ENCODE results near the gene AHSP.
"Not testable (repeated sequence)": the region's sequence is repeated elsewhere in the genome, so short reads cannot be mapped to it uniquely, and the experiment has no call there.

The AHSP gene

DNA sequence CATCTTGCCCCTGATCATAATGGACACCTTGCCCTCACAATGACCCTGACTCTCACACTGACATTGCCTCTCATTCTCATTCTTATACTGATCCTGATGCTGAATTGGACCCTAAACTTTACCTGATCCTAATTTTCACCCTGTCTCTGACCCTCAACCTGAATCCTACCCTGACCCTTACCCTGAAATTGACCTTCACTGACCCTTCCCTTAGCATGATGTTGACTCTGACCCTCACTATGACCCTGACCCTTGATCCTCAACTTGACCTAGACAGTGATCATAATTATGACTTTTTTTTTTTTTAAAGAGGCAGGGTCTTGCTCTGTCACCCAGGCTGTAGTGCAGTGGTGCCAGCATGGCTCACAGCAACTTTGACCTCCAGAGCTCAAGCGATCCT is 3.4 kb downstream of the AHSP start:
- no peak for DNase-seq (ENCODE audit: low read depth)

DNA sequence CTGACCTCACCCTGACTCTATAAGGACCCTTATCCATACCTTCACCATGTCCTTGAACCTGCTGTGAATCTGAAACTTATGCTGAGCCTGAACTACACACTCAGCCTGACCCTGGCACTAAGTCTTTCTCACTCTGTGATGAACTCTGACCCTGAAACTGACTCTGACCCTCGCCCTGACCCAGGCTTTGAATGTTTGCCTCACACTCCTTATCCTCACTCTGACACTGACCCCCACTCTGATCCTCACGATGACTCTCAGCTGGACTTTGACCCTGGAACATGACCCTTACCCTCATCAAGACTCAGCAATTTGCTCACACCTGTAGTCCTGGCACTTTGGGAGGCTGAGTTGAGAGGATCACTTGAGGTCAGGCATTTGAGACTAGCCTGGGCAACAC is 4.4 kb downstream of the AHSP start:
- no peak for DNase-seq (ENCODE audit: low read depth)

DNA sequence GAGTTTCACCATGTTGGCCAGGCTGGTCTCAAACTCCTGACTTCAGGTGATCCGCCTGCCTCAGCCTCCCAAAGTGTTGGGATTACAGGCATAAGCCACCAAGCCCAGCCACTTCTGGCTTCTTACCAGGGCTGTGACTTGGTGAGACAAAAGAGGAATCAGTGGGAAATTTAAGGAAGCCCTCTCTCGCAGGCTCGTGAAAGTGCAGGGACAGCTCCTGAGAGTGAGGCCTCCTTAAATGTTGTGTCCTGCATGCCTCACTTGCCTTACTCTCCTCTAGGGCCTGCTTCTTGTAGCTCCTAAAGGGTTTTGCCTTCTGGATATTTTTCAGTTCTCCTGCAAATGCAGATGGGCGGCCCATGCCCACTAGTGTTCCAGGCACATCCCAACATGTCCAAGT is 5.2 kb downstream of the AHSP start:
- DNase-seq (ENCODE audit: low read depth): no peak

DNA sequence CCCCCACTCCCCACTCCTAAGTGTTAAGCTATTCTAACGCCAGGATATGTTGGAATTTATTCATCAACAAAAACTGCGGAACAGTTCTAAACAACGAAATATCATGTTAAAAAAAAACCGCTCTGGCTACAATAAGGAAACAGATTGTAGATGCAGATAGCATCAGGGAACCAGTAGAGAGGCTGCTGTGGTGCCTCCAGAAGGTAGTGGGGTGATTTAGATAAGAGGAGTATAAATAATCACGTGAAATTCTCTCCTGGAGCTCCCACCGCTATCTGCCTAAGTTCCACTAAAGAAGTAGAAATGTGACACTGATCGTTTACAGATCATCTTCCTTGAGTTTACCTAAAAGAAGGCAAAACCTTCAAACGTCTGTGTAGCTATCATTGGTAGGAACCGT is 8.0 kb downstream of the AHSP start:
- DNase-seq (ENCODE audit: low read depth): no peak

DNA sequence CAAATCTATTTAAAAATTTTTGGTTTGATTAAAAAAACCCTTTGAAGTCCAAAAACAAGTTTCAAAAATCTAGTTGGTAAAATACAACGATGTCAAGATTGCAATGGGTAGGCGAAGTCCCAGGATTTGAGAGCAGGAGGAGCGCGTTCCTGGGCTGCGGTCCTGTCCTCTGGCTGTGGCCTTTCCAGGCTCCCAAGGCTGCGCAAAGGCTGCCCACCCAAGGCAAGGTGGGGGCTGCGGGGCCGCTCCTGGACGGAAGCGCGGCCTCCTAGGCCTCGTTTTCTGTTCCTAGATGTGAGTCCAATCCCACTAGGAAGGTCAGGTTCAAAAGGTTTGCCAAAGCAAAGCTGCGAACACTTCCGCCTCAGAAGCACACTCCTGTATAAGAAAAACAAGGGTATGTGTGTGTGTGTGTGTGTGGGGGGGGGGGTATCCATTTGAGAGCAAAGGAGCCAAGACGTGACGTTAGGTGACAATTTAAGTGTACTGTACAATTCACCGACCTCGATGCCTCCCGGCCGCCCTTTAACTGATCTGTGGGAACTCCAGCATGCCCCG is 9.2 kb downstream of the AHSP start:
- no peak for DNase-seq (ENCODE audit: low read depth)

DNA sequence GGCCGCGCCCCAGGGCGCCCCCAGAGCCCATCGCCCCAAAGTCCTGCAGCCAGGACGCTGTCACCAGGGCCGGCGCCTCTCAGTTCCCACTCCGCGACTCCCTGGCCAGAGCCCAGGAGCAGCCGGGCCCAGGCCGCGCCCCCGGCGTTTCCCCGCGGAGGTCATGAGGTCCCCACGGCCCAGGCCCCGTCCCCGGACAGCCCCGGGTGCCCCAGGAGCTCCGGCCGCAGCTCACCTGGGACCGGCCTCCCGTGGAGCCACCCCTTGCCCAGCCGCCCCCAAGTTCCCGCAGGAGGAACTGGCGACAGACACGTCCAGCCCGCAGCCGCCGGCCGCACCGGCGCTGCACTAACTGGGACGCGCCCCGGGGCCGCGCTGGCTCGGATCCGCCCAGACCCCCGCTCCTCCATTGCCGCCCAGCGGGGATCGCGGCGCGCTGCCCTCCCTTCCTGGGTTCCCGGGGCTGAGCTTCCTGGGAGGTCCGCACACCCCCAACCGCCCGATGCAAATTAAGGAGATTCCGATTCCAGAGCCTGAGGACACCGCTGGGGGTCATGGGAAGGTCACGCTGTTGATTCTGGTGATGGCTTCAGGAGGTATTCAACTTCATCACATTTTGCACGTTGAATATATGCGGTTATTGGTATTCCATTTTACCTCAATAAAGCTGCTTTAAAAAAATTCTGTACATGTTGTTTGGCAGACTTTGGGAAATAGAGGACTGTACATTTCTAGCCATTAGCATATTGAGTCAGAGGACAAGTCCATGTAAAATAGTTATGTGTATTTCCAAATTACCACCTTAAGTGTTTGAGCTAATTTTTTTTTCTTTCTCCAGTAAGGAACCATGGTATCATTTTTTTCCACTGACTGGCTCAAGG is 9.9 kb downstream of the AHSP start:
- DNase-seq (ENCODE audit: low read depth): no peak

DNA sequence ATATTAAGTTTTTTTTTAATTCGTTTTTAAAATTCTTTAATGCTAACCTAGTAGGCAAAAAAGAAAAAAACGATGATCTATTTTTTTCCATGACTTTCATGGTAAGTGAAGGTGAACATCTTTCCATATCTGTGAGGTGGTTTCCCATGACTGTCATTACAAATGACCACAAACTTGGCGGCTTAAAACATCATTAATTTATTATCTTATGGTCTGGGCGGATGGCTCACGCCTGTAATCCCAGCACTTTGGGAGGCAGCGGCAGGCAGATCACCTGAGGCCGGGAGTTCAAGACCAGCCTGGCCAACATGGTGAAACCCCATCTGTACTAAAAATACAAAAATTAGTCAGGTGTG is 10.5 kb downstream of the AHSP start:
- DNase-seq (ENCODE audit: low read depth): not testable (repeated sequence)

DNA sequence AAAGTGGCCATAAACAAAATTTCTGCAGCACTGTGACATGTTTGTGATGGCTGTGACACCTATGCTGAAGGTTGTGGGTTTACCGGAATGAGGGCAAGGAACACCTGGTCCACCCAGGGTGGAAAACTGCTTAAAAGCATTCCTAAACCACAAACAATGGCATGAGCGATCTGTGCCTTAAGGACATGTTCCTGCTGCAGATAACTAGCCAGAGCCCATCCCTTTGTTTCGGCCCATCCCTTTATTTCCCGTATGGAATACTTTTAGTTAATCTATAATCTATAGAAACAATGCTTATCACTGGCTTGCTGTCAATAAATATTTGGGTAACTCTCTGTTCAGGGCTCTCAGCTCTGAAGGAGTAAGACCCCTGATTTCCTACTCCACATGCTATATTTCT is 12.1 kb downstream of the AHSP start:
- DNase-seq (ENCODE audit: low read depth): not testable (repeated sequence)

DNA sequence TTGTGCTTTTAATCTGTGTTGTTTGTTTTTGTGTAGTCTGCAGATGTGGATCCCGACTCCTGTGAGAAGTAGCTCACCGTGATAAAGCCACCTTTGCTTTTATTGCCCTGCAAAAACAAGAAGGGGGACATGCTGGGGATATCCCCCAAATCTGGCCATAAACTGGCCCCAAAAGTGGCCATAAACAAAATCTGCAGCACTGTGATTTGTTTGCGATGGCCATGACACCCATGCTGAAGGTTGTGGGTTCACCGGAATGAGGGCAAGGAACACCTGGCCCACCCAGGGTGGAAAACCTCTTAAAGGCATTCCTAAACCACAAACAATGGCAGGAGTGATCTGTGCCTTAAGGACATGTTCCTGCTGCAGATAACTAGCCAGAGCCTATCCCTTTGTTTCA is 15.1 kb downstream of the AHSP start:
- no peak for DNase-seq (ENCODE audit: low read depth)

DNA sequence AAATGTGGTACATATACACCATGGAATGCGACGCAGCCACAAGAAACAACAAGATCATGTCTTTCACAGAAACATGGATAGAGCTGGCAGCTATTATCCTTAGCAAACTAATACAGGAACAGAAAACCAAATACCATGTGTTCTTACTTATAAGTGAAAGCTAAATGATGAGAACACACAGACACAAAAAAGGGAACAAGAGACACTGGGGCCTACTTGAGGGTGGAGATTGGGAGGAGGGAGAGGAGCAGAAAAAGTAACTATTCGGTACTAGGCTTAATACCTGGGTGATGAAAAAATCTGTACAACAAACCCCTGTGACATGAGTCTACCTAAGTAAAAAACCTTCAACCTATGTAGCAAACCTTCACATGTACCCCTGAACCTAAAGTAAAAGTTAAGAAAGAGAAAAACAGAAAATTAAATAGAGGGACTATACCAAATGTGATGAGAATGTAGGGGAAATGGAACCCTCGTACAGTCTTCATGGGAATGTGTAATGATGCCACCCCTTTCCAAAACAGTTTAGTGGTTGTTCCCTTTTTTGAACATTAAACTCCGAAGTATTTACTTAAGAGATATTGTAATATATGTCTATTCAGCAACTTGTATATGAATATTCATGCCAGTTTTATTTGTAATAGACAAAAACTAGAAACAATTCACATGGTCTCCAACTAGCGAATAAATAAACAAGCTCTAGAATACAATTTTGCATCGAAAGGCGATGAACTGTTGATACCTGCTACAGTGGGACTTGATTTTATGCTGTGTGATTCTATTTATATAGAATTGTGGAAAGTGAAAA is 33.9 kb downstream of the AHSP start:
- no peak for DNase-seq (ENCODE audit: low read depth)

DNA sequence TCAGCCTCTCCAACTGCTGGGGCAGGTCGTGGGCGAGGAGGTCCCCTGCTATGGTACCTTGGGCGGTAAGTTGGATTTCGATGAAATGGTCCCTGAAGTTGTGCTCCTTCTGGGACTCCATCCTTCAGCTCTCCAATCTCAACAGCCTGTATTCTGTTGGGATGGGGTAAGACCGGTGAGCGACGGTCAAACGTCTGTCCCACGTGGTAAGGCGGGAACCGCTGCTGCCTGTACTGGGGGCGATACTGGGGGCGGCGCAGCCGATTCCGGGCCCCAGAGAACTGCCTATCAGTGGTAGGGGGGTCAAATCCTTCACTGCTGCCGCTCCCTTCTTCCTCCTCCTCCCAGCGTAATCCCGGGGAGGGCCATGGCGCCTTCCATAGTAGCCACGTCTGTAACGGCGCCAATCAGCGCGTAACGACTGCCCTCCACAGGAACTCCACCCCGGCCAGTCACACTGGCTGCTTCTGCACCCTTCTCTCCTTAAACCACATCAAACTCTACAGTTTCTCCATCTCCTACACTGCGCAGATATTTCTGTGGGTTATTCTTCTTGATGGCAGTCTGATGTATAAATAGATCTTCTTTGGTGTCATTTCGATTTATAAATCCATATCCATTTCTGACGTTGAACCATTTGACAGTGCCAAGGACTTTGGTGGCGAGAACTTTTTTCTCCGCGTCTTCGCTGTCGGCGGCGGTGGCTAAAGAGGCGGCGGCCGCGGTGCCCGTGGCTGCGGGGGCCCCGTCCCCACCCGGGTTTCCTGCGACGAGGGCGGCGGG is 41.1 kb downstream of the AHSP start:
- no peak for DNase-seq (ENCODE audit: low read depth)

DNA sequence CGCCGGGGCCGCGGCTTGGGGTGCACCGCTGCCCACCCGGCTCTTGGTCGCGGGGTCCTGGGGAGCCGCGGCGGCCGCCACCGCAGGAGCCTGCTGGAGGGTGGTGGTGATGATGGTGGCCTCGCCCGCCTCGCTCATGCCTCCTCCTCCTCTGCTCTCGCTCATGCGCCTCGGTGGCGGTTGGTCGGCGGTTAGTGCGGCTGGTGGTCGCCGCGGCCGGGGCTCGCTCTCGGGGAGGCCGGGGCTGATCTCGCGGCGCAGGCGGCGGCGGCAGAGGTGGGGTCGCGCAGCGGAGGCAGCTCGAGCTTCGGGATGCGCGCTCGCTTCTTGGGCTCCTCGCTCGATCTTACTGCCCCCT is 41.6 kb downstream of the AHSP start:
- DNase-seq (ENCODE audit: low read depth): no peak

DNA sequence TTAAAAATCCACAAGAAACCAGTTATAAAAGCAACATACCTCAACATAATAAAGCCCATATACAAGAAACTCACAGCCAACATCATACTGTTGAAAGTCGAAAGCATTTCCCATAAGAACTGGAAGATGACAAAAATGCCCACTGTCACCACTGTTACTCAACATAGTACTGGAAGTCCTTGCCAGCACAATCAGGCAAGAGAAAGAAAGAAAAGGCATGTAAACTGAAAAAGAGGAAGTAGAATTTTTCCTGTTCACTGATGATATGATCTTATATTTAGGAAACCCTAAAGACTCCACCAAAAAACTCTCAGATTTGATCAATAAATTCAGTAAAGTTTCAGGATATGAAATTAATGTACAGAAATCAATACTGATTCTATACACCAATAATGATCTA is 45.1 kb downstream of the AHSP start:
- DNase-seq (ENCODE audit: low read depth): no peak

DNA sequence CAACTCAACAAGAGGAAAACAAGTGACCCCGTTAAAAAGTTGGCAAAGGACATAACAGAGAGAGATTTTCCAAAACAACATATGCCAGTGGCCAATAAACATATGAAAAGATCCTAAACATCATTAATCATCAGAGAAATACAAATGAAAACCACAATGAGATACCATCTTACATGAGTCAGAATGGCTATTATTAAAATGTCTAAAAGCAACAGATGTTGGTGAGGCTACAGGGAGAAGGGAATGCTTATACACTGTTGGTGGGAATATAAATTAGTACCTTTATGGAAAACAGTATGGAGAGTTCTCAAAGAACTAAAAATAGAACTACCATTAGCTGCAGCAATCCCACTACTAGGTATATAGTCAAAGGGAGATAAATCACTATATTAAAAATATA is 46.5 kb downstream of the AHSP start:
- peak; percentile 19 for DNase-seq (ENCODE audit: low read depth)

DNA sequence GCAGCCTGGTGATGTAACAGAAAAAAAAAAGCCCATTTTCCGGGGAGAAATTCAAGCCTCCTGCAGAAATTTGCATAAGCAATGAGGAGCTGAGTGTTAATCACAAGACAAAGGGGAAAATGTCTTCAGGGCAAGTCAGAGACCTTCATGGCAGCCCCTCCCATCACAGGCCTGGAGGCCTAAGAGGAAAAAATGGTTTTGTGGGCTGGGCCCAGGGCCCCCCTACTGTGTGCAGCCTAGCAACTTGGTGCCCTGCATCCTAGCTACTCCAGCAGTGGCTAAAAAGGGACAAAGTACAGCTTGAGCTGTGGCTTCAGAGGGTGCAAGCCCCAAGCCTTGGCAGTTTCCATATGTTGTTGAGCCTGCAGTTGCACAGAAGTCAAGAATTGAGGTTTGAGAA is 49.7 kb downstream of the AHSP start:
- no peak for DNase-seq (ENCODE audit: low read depth)

Data from ELR (cell line).